ENCODE results near the gene EID3.

GRCh38 chr12:104292872-104293794 is 10.4 kb upstream of the EID3 start:
- no peak for TF ChIP-seq CTCF (IDR thresholded peaks at IDR 0.05 in 4 of 5, conservative IDR thresholded peaks at IDR 0.05 in 1 of 5)
- no peak for TF ChIP-seq POLR2A (IDR thresholded peaks at IDR 0.05)

Data from gastrocnemius medialis (tissue), 4 donors.